Adrenal gland (tissue), 5 donors: ENCODE measurements around the gene NDUFAF4.

Experiments
- CTCF ChIP-seq, 6 experiments: fragments of 450-650 bp in 4 of 6; fragments of 200-600 bp in 2 of 6; sonication (generic) in 1 of 6; IDR thresholded peaks; 1 replicate in 5 of 6; 2 replicates in 1 of 6; pipeline versions ENCODE4 v1.5.1 to v1.8.0; 2016 to 2021; ENCODE audit warnings: antibody characterized with exemption in 6 of 6, mild to moderate bottlenecking in 2 of 6, moderate library complexity in 1 of 6
- POLR2A ChIP-seq, 2 donors: fragments of 450-650 bp; IDR thresholded peaks; one replicate each; pipeline ENCODE4 v1.6.1; 2017; ENCODE audit warnings: antibody characterized with exemption in 2 of 2, mild to moderate bottlenecking in 2 of 2, moderate library complexity in 1 of 2
- donor health status: DM: no; HTN: no; CAD: no.

- no peak for TF ChIP-seq CTCF (IDR thresholded peaks at IDR 0.05)
- TF ChIP-seq POLR2A (IDR thresholded peaks at IDR 0.05), result no peak
These were observed 11.2 kb downstream of the NDUFAF4 start for GRCh38 chr6:96886519-96886918.
